ENCODE measurements around the gene SYPL2. TPM values are rescaled to one million over a fixed set of nuclear protein-coding genes. Genes with fewer than 3 reads are reported as not detected.

Gene SYPL2
- total and polyA plus RNA-seq, 2 of the 8 experiments (the other 6 are each of a cell fraction or from before 2014, with no cell fraction given) = 1.5 TPM

DNA sequence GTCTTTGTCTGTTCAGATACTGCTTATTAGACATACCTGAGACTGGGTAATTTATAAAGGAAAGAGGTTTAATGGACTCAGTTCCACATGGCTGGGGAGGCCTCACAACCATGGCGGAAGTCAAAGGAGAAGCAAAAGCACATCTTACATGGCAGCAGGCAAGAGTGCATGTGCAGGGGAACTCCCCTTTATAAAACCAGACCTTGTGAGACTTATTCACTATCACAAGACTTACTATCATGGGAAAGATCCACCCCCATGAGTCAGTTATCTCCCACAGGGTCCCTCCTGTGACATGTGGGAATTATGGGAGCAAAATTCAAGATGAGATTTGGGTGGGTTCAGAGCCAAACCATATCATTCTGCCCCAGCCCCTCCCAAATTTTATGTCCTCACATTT is 33.0 kb upstream of the SYPL2 start:
- Histone ChIP-seq H4K91ac (replicated peaks; ENCODE audit: insufficient read length, low read length) (no peak overlapping the region), H4K20me1 (replicated peaks in 1 of 2; ENCODE audit: control insufficient read depth in 1 of 2, insufficient read depth in 2 of 2, low read length in 2 of 2) (no peaks in the 10 kb centered on the region), H2BK5ac (ENCODE audit: low read depth, low read length) (no peak overlapping the region), H3K27ac (ENCODE audit: low read depth, low read length) (no peak overlapping the region), H4K5ac (ENCODE audit: insufficient read length, low read depth, low read length) (no peak overlapping the region), H3K4me2 (ENCODE audit: insufficient read depth in 1 of 2, low read depth in 2 of 2, low read length in 2 of 2) (no peak overlapping the region), H2BK12ac (ENCODE audit: low read depth, low read length) (no peak overlapping the region), H2BK15ac (ENCODE audit: low read length) (no peak overlapping the region), H3K36me3 (ENCODE audit: control insufficient read depth in 2 of 4, insufficient read depth in 4 of 4, low read length in 3 of 4) (no peaks in the 10 kb centered on the region), H2BK20ac (ENCODE audit: low read length) (no peak overlapping the region), H3K14ac (ENCODE audit: insufficient read length) (no peak overlapping the region), H4K8ac (ENCODE audit: extremely low read depth, insufficient read depth, low read length) (no peak overlapping the region), H3K18ac (ENCODE audit: extremely low read depth, low read length) (no peak overlapping the region), H3K4ac (replicated peaks; ENCODE audit: insufficient read length, low read depth, low read length) (no peak overlapping the region), H3K9ac (replicated peaks in 1 of 4; ENCODE audit: extremely low read depth in 1 of 4, low read depth in 3 of 4, low read length in 3 of 4) (no peak overlapping the region), H3K23me2 (ENCODE audit: low read depth, low read length) (no peaks in the 10 kb centered on the region; the same call in 1 of the 2 replicates), H3K4me1 (replicated peaks in 1 of 4; ENCODE audit: control insufficient read depth in 3 of 4, insufficient read depth in 4 of 4, low read length in 3 of 4) (no peaks in the 10 kb centered on the region), H3K23ac (ENCODE audit: insufficient read length) (no peak overlapping the region), H3K4me3 (ENCODE audit: extremely low read depth in 1 of 4, insufficient read depth in 2 of 4, low read depth in 3 of 4, low read length in 4 of 4) (no peak overlapping the region), H3K9me3 (ENCODE audit: insufficient read depth in 2 of 2, low read depth in 1 of 2, low read length in 1 of 2) (peaks cover 0 to 8% of the 10 kb centered on the region in 2 experiments; a peak in 1 of 4 replicates), H3K79me2 (ENCODE audit: control insufficient read depth in 1 of 2, insufficient read depth in 2 of 2, low read length in 2 of 2) (no peaks in the 10 kb centered on the region), H2AK5ac (ENCODE audit: low read depth, low read length) (no peak overlapping the region), H2AFZ (ENCODE audit: low read length) (no peak overlapping the region), H2BK120ac (replicated peaks; ENCODE audit: low read depth, low read length) (no peak overlapping the region), H3K27me3 (replicated peaks in 1 of 4; ENCODE audit: control insufficient read depth in 3 of 4, extremely low read depth in 1 of 4, insufficient read depth in 3 of 4, low read length in 3 of 4) (no peaks in the 10 kb centered on the region), H3K56ac (replicated peaks; ENCODE audit: insufficient read length, low read depth, low read length) (no peak overlapping the region), H3K79me1 (ENCODE audit: low read depth, low read length) (no peaks in the 10 kb centered on the region)
- CTCF ChIA-PET (ENCODE audit: partially characterized antibody) = interaction anchor here (0.8 to 1.0 kb wide), 2 partner anchors 58 to 100 kb away, joined by 3 read pairs; no protein-coding TSS in a partner anchor
- WGBS, 2 experiments (ENCODE audit: extremely low coverage in 1 of 2, insufficient coverage in 1 of 2, insufficient read length in 1 of 2, insufficient replicate concordance in 2 of 2, low coverage in 1 of 2, low lambda C conversion rate in 2 of 2, missing lambda C conversion rate in 1 of 2) = 92% methylated on average over 1 of the region's 1 CpG; no CpG with 5 or more reads in 1 of the 2 experiments
- DNase-seq (ENCODE audit: low read depth in 1 of 2, low spot score in 2 of 2) (no peak), FAIRE-seq (no peak)
- POLR2A ChIA-PET (ENCODE audit: partially characterized antibody) = interaction anchor here (0.7 kb wide), 1 partner anchor 10 kb away, joined by 3 read pairs; no protein-coding TSS in a partner anchor
- TF ChIP-seq POLR2A (IDR thresholded peaks at IDR 0.05; ENCODE audit: control extremely low read depth in 1 of 2, low read depth in 2 of 2, low read length in 2 of 2) = no peak
- no peak for TF ChIP-seq TBP (IDR thresholded peaks at IDR 0.05; ENCODE audit: low read depth, low read length)
- TF ChIP-seq SRF (IDR thresholded peaks at IDR 0.05; ENCODE audit: low read depth, low read length) = no peak
- TF ChIP-seq CHD2 (IDR thresholded peaks at IDR 0.05; ENCODE audit: low read length) = no peak
- no peak for TF ChIP-seq SIX5 (IDR thresholded peaks at IDR 0.05; ENCODE audit: low read depth, low read length)
- no peak for TF ChIP-seq TAF7 (optimal IDR thresholded peaks at IDR 0.05; ENCODE audit: borderline replicate concordance, low read depth, low read length)
- TF ChIP-seq ASH2L (IDR thresholded peaks at IDR 0.05; ENCODE audit: low read length) = no peak
- TF ChIP-seq HDAC2 (IDR thresholded peaks at IDR 0.05; ENCODE audit: borderline replicate concordance in 1 of 2, low read depth in 2 of 2, low read length in 2 of 2) = no peak
- no peak for TF ChIP-seq EP300 (IDR thresholded peaks at IDR 0.05; ENCODE audit: borderline replicate concordance in 1 of 2, low read depth in 2 of 2, low read length in 2 of 2)
- no peak for TF ChIP-seq SIRT6 (IDR thresholded peaks at IDR 0.05; ENCODE audit: low read length)
- no peak for TF ChIP-seq CTBP2 (IDR thresholded peaks at IDR 0.05; ENCODE audit: borderline replicate concordance, insufficient read depth, insufficient read length, low read length)
- TF ChIP-seq, protein P1, sequence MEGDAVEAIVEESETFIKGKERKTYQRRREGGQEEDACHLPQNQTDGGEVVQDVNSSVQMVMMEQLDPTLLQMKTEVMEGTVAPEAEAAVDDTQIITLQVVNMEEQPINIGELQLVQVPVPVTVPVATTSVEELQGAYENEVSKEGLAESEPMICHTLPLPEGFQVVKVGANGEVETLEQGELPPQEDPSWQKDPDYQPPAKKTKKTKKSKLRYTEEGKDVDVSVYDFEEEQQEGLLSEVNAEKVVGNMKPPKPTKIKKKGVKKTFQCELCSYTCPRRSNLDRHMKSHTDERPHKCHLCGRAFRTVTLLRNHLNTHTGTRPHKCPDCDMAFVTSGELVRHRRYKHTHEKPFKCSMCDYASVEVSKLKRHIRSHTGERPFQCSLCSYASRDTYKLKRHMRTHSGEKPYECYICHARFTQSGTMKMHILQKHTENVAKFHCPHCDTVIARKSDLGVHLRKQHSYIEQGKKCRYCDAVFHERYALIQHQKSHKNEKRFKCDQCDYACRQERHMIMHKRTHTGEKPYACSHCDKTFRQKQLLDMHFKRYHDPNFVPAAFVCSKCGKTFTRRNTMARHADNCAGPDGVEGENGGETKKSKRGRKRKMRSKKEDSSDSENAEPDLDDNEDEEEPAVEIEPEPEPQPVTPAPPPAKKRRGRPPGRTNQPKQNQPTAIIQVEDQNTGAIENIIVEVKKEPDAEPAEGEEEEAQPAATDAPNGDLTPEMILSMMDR (IDR thresholded peaks at IDR 0.05; ENCODE audit: control extremely low read depth in 1 of 3, insufficient read depth in 1 of 3, low read depth in 1 of 3, low read length in 3 of 3) = no peak
